Neural progenitor cell (in vitro differentiated cells): ENCODE results near the gene HMOX1.

Experiments used
- EZH2 ChIP-seq: fragments of 200-600 bp; sonication (generic); IDR thresholded peaks from 2 replicates; pipeline ENCODE4 v1.6.1; 2017; ENCODE audit warnings: antibody characterized with exemption, mild to moderate bottlenecking, moderate library complexity
- EZH2phosphoT487 ChIP-seq: fragments of 200-600 bp; sonication (generic); IDR thresholded peaks from 2 replicates; pipeline ENCODE4 v1.6.1; 2017; ENCODE audit warnings: antibody characterized with exemption
- TF ChIP-seq, protein P1 (sequence below): fragments of 200-600 bp; sonication (generic); IDR thresholded peaks from 2 replicates; pipeline ENCODE4 v1.5.1; 2017; ENCODE audit warnings: antibody characterized with exemption, mild to moderate bottlenecking

GRCh38 chr22:35381424-35382009 lies 621 bp downstream of the HMOX1 start:
- TF ChIP-seq, protein P1, sequence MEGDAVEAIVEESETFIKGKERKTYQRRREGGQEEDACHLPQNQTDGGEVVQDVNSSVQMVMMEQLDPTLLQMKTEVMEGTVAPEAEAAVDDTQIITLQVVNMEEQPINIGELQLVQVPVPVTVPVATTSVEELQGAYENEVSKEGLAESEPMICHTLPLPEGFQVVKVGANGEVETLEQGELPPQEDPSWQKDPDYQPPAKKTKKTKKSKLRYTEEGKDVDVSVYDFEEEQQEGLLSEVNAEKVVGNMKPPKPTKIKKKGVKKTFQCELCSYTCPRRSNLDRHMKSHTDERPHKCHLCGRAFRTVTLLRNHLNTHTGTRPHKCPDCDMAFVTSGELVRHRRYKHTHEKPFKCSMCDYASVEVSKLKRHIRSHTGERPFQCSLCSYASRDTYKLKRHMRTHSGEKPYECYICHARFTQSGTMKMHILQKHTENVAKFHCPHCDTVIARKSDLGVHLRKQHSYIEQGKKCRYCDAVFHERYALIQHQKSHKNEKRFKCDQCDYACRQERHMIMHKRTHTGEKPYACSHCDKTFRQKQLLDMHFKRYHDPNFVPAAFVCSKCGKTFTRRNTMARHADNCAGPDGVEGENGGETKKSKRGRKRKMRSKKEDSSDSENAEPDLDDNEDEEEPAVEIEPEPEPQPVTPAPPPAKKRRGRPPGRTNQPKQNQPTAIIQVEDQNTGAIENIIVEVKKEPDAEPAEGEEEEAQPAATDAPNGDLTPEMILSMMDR = no peak
- TF ChIP-seq EZH2 (no peak), EZH2phosphoT487 (no peak)
